Colonic mucosa (tissue), 4 donors: Measurements from ENCODE around the gene TMEM150B. TPM values are rescaled to one million over a fixed set of nuclear protein-coding genes. Genes with fewer than 3 reads are reported as not detected.

Experiments used
- DNase-seq: peaks from one replicate; pipeline ENCODE4 v3.0.0-alpha.2; 2020
- H3K27ac ChIP-seq: fragments of 200-600 bp; one replicate; pipeline ENCODE4 v1.8.0; 2021
- H3K27me3 ChIP-seq: fragments of 200-600 bp; one replicate; pipeline ENCODE4 v1.8.0; 2021
- H3K36me3 ChIP-seq: fragments of 200-600 bp; one replicate; pipeline ENCODE4 v1.8.0; 2021
- H3K4me1 ChIP-seq: fragments of 200-600 bp; one replicate; pipeline ENCODE4 v1.8.0; 2021; ENCODE audit warnings: mild to moderate bottlenecking
- H3K4me3 ChIP-seq: fragments of 200-600 bp; one replicate; pipeline ENCODE4 v1.8.0; 2021
- H3K9ac ChIP-seq, 2 donors: one replicate each; pipeline ENCODE4 v1.7.0; 2013; ENCODE audit warnings: control low read depth in 2 of 2, low read depth in 2 of 2, low read length in 2 of 2
- H3K9me3 ChIP-seq: fragments of 200-600 bp; one replicate; pipeline ENCODE4 v1.8.0; 2021
- CTCF ChIP-seq: fragments of 200-600 bp; IDR thresholded peaks from one replicate; pipeline ENCODE4 v1.8.0; 2022; ENCODE audit warnings: antibody characterized with exemption, mild to moderate bottlenecking
- intact Hi-C: fragments of 100-400 bp; cut with DNase I; formaldehyde crosslinking; loops from one replicate; pipeline ENCODE4 v1.14.1; 2022
- total RNA-seq, 2 donors: library from RNA; stranded (reverse); fragmentation: NEBNext Ultra II Directional in 1 of 2; extraction: Animal tissue kit (Norgen Biotek cat#: 25700) in 1 of 2; gene quantifications; one replicate each; pipeline ENCODE4 v1.2.1, GENCODE V29; 2021
- donor health status: healthy.
- donor health status: DM: no; HTN: no; CAD: no.
- donor health status: DM: no; HTN: no; CAD: no.

Gene TMEM150B
- total RNA-seq, 2 donors from 2014 or later = 9.7 to 47.2 TPM

GRCh38 chr19:55283548-55284377 is 41.4 kb downstream of the TMEM150B start, which contains the start of gene BRSK1:
BRSK1 (plus strand) TSS chr19:55283997; CDS start chr19:55284443, 446 bp downstream.
- Histone ChIP-seq H3K27me3 (peaks cover 3% of the 10 kb centered on the region), H3K4me1 (peaks cover 4% of the 10 kb centered on the region), H3K27ac (no peak within 1 kb of the TSS), H3K36me3 (no peaks in the 10 kb centered on the region), H3K9me3 (no peaks in the 10 kb centered on the region), H3K4me3 (peak within 1 kb of the TSS; percentile 13), H3K9ac (peak within 1 kb of the TSS in 1 of 2 donors; percentile 35)
- TF ChIP-seq CTCF = no peak
- DNase-seq = no peak
- intact Hi-C loops = no loop called here

- intact Hi-C loops = no loop called here
- Histone ChIP-seq H3K27ac (peak within 1 kb of the TSS; percentile 64), H3K27me3 (peaks cover 3% of the 10 kb centered on the region), H3K4me1 (peaks cover 4% of the 10 kb centered on the region), H3K9ac (peak within 1 kb of the TSS; percentile 59 to 76), H3K36me3 (no peaks in the 10 kb centered on the region), H3K4me3 (peak within 1 kb of the TSS; percentile 73), H3K9me3 (no peaks in the 10 kb centered on the region)
- no peak for TF ChIP-seq CTCF
- DNase-seq = peak; percentile 97
These were observed 45.1 kb downstream of the TMEM150B start, which contains the start of gene HSPBP1 for GRCh38 chr19:55279770-55280643. HSPBP1 (minus strand) TSS chr19:55280110; CDS start chr19:55279608, 502 bp downstream.

- intact Hi-C loops = no loop called here
- H3K4me3 ChIP-seq = peak overlapping the region; percentile 73
- no peak for TF ChIP-seq CTCF
- H3K36me3 ChIP-seq = no peaks in the 10 kb centered on the region
- H3K9me3 ChIP-seq = no peaks in the 10 kb centered on the region
- no peak for DNase-seq
- H3K4me1 ChIP-seq = peaks cover 4% of the 10 kb centered on the region
- no peak overlapping the region for H3K27ac ChIP-seq
- peaks cover 3% of the 10 kb centered on the region for H3K27me3 ChIP-seq
- H3K9ac ChIP-seq = peak overlapping the region; percentile 59 to 76
These were observed 45.8 kb downstream of the TMEM150B start for GRCh38 chr19:55279340-55279739.

- Histone ChIP-seq H3K27me3 (no peaks in the 10 kb centered on the region), H3K9ac (no peak overlapping the region), H3K9me3 (no peaks in the 10 kb centered on the region), H3K36me3 (no peaks in the 10 kb centered on the region), H3K4me3 (no peak overlapping the region), H3K27ac (no peak overlapping the region), H3K4me1 (peaks cover 4% of the 10 kb centered on the region)
- intact Hi-C loops = no loop called here
- no peak for DNase-seq
- no peak for TF ChIP-seq CTCF
These were observed 46.6 kb downstream of the TMEM150B start for GRCh38 chr19:55278391-55279135.

- no peak overlapping the region for H3K4me3 ChIP-seq
- no peak overlapping the region for H3K9ac ChIP-seq
- no peak overlapping the region for H3K27ac ChIP-seq
These were observed 47.6 kb downstream of the TMEM150B start for GRCh38 chr19:55277494-55277893.

More at GRCh38 chr19:55277494-55277893, 47.6 kb downstream of the TMEM150B start:
- H3K9me3 ChIP-seq = no peaks in the 10 kb centered on the region
- intact Hi-C loops = no loop called here
- H3K27me3 ChIP-seq = no peaks in the 10 kb centered on the region
- no peaks in the 10 kb centered on the region for H3K36me3 ChIP-seq
- peaks cover 4% of the 10 kb centered on the region for H3K4me1 ChIP-seq
- no peak for TF ChIP-seq CTCF
- DNase-seq = no peak
